Brain pericyte (primary cell): ENCODE measurements around the gene CRB1.
"Not testable (repeated sequence)": the region's sequence is repeated elsewhere in the genome, so short reads cannot be mapped to it uniquely, and the experiment has no call there.

Source experiments
- DNase-seq: peaks from one replicate; pipeline ENCODE4 v3.0.0-alpha.2; 2012; ENCODE audit warnings: low read depth, low spot score

Gene CRB1

GRCh38 chr1:197399755-197400521 lies 131.9 kb downstream of the CRB1 start:
- peak; percentile 24 for DNase-seq

- no peak for DNase-seq
These were observed 132.5 kb downstream of the CRB1 start for GRCh38 chr1:197400522-197400902.

- DNase-seq = no peak
These were observed 134.1 kb downstream of the CRB1 start for GRCh38 chr1:197402189-197402588.

- DNase-seq = not testable (repeated sequence)
These were observed 136.7 kb downstream of the CRB1 start for GRCh38 chr1:197404774-197405173.

- not testable (repeated sequence) for DNase-seq
These were observed 137.6 kb downstream of the CRB1 start for GRCh38 chr1:197405614-197406013.

- DNase-seq = no peak
These were observed 145.5 kb downstream of the CRB1 start for GRCh38 chr1:197413564-197413963.

- no peak for DNase-seq
These were observed 147.2 kb downstream of the CRB1 start for GRCh38 chr1:197415221-197415620.

GRCh38 chr1:197418693-197419092 lies 150.6 kb downstream of the CRB1 start:
- DNase-seq = no peak

- peak; percentile 74 for DNase-seq
These were observed 154.9 kb downstream of the CRB1 start for GRCh38 chr1:197422993-197423392.

- DNase-seq = no peak
These were observed 156.3 kb downstream of the CRB1 start for GRCh38 chr1:197424380-197424779.

- no peak for DNase-seq
These were observed 161.3 kb downstream of the CRB1 start for GRCh38 chr1:197429372-197429771.

- no peak for DNase-seq
These were observed 167.2 kb downstream of the CRB1 start for GRCh38 chr1:197435224-197435623.

GRCh38 chr1:197437601-197438000 lies 169.5 kb downstream of the CRB1 start:
- DNase-seq = no peak

- no peak for DNase-seq
These were observed 170.1 kb downstream of the CRB1 start for GRCh38 chr1:197438010-197438790.

- DNase-seq = no peak
These were observed 171.7 kb downstream of the CRB1 start for GRCh38 chr1:197439708-197440280.

- no peak for DNase-seq
These were observed 172.7 kb downstream of the CRB1 start for GRCh38 chr1:197440715-197441114.

GRCh38 chr1:197441999-197442414 lies 174.0 kb downstream of the CRB1 start:
- DNase-seq = no peak

- DNase-seq = no peak
These were observed 176.7 kb downstream of the CRB1 start for GRCh38 chr1:197444755-197445154.

GRCh38 chr1:197448121-197448779 lies 180.2 kb downstream of the CRB1 start:
- DNase-seq = peak; percentile 43

GRCh38 chr1:197451381-197451780 lies 183.3 kb downstream of the CRB1 start:
- no peak for DNase-seq

GRCh38 chr1:197453376-197454058 lies 185.5 kb downstream of the CRB1 start:
- DNase-seq = no peak
